Measurements from ENCODE around the gene NDE1.

GRCh38 chr16:15604460-15605440 lies 45.3 kb upstream of the NDE1 start:
- TF ChIP-seq TAF1 (IDR thresholded peaks at IDR 0.05; ENCODE audit: borderline replicate concordance, insufficient read depth, low read length) (no peak), POLR2AphosphoS5 (IDR thresholded peaks at IDR 0.05; ENCODE audit: low read depth, low read length) (no peak)

Data from PFSK-1 (cell line).